ENCODE results near the gene MYO18A.
"Not testable (repeated sequence)": the region's sequence is repeated elsewhere in the genome, so short reads cannot be mapped to it uniquely, and the experiment has no call there.

Gene MYO18A, protein sequence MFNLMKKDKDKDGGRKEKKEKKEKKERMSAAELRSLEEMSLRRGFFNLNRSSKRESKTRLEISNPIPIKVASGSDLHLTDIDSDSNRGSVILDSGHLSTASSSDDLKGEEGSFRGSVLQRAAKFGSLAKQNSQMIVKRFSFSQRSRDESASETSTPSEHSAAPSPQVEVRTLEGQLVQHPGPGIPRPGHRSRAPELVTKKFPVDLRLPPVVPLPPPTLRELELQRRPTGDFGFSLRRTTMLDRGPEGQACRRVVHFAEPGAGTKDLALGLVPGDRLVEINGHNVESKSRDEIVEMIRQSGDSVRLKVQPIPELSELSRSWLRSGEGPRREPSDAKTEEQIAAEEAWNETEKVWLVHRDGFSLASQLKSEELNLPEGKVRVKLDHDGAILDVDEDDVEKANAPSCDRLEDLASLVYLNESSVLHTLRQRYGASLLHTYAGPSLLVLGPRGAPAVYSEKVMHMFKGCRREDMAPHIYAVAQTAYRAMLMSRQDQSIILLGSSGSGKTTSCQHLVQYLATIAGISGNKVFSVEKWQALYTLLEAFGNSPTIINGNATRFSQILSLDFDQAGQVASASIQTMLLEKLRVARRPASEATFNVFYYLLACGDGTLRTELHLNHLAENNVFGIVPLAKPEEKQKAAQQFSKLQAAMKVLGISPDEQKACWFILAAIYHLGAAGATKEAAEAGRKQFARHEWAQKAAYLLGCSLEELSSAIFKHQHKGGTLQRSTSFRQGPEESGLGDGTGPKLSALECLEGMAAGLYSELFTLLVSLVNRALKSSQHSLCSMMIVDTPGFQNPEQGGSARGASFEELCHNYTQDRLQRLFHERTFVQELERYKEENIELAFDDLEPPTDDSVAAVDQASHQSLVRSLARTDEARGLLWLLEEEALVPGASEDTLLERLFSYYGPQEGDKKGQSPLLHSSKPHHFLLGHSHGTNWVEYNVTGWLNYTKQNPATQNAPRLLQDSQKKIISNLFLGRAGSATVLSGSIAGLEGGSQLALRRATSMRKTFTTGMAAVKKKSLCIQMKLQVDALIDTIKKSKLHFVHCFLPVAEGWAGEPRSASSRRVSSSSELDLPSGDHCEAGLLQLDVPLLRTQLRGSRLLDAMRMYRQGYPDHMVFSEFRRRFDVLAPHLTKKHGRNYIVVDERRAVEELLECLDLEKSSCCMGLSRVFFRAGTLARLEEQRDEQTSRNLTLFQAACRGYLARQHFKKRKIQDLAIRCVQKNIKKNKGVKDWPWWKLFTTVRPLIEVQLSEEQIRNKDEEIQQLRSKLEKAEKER (N-terminal part only)

DNA sequence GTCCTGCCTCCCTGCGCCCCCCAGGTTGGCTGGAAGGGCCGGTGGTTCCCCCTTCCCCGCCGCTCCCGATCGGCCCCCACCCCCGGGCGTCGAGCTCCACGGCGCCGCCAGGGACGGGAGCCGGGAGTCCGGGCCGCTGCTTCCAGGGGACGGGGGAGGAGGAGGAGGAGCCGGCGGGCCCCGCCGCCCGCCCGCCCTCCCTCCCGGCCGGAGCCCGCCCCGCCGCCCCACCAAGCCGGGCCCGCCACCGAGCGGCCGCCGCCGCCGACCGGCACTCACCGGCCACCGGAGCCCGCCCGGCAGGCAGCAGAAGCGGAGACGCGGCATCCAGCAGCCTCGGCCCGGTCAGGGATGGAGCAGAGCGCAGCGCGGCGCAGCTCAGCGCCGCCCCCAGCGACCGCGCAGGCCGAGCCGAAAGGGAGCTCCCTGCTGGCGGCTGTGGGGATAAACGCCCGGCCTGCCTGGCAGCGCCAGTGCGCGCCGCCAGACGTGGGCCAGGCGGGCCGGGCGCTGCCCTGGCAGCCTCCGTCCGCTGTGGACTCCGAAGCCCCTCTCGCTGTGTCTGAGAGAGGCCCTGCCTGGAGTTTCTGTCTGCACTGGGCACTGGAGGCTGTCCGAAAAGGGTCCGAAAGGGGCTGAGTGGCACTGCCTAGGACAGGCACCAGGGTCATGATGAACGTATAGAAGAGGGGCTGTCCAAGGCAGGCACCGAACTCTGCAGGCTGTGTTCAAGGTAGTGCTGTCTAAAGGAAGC, at the start of gene MYO18A:
Gene MYO18A (minus strand): TSS at position 365 of the 754 bp plus-strand sequence. CDS start 13,458 bp downstream, outside the sequence.
- peak; percentile 77 for TF ChIP-seq CTCF (IDR thresholded peaks at IDR 0.05; ENCODE audit: insufficient read depth, missing control alignments)
- DNase-seq (ENCODE audit: insufficient read length, low spot score): peak; percentile 81
- FAIRE-seq: no peak

- DNase-seq (ENCODE audit: insufficient read length, low spot score) (no peak), FAIRE-seq (no peak)
- TF ChIP-seq CTCF (IDR thresholded peaks at IDR 0.05; ENCODE audit: insufficient read depth, missing control alignments): no peak
These were observed 45.2 kb upstream of the MYO18A start for GRCh38 chr17:29225396-29225795.

DNA sequence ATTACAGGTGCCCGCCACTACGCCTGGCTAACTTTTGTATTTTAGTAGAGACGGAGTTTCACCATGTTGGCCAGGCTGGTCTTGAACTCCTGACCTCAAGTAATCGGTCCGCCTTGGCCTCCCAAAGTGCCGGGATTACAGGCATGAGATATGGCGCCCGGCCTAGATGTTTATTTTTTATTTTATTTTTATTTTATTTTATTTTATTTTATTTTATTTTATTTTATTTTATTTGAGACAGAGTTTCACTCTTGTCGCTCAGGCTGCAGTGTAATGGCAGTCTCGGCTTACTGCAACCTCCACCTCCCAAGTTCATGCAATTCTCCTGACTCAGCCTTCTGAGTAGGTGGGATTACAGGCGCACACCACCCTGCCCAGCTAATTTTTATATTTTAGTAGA, 41.1 kb upstream of the MYO18A start:
- FAIRE-seq; DNase-seq (ENCODE audit: insufficient read length, low spot score): not testable (repeated sequence)

- TF ChIP-seq CTCF (IDR thresholded peaks at IDR 0.05; ENCODE audit: insufficient read depth, missing control alignments): peak; percentile 96
- FAIRE-seq (no peak), DNase-seq (ENCODE audit: insufficient read length, low spot score) (peak; percentile 73)
These were observed 39.3 kb upstream of the MYO18A start for GRCh38 chr17:29219378-29220047.

DNA sequence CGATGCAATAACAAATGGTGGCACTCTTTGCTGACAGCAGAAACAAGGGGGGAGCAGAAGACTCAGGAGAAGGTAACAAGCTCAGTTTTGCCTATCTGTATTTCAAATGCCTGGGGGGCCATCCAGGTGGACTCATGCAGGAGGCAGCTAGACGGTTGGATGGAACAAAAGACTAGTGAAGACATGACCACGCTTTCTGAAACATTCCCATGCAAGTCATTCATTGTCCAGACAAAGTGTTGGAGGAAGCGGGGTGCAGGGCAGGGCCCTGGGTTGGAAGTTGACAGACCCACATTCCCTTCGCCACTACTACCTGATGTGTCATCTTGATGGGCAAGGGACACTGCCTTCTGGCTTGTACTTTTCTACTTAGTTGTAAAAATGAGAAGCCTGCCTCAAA, 36.7 kb upstream of the MYO18A start:
- no peak for TF ChIP-seq CTCF (IDR thresholded peaks at IDR 0.05; ENCODE audit: insufficient read depth, missing control alignments)
- FAIRE-seq (no peak), DNase-seq (ENCODE audit: insufficient read length, low spot score) (no peak)

GRCh38 chr17:29216181-29216580, 36.0 kb upstream of the MYO18A start:
- FAIRE-seq (no peak), DNase-seq (ENCODE audit: insufficient read length, low spot score) (no peak)
- no peak for TF ChIP-seq CTCF (IDR thresholded peaks at IDR 0.05; ENCODE audit: insufficient read depth, missing control alignments)

All from D721Med (cell line).